Measurements from ENCODE around the gene ARL4C.

Gene ARL4C

GRCh38 chr2:234497594-234498235, 834 bp upstream of the ARL4C start:
- DNase-seq, result no peak

- DNase-seq, result no peak
Observed at GRCh38 chr2:234496055-234496834, 636 bp downstream of the ARL4C start.

DNA sequence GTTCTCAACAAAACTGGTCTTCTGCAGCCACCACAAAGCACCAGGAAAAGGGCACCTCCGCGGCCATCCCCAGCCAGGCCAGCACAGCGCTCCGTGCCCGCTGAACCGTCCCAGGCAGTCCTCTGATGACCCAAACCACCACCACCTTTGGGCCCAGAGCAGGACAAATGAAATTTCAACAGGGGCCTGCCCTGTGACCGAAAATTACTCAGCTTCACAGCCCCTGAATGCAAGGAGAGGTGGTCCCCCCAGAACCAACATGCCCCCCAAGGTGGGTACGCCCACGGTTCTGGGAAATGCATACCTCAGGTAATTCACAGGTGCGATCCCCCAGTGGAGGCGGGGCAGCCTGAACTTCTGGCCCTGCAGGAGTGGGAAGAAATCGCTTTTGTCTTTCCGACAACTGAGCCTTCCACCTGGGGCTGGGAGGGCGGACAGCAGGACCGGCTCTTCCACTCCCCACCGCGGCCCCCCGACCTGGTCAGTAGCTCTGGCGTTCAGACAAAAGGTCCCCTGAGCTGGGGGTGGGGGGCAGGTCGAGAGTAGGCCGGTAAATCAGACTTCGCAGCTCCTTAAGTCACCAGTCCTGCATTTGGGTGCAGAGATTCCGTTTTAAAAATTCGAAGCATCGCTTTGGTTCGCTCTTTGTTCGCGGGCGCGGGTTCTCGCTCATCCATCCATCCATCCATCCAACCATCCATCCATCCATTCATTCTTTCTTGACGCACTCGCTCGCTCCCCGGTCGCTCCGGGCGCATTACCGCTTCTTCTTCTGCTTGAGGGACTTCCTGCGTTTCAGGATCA, 1.4 kb downstream of the ARL4C start:
- DNase-seq, result no peak

DNA sequence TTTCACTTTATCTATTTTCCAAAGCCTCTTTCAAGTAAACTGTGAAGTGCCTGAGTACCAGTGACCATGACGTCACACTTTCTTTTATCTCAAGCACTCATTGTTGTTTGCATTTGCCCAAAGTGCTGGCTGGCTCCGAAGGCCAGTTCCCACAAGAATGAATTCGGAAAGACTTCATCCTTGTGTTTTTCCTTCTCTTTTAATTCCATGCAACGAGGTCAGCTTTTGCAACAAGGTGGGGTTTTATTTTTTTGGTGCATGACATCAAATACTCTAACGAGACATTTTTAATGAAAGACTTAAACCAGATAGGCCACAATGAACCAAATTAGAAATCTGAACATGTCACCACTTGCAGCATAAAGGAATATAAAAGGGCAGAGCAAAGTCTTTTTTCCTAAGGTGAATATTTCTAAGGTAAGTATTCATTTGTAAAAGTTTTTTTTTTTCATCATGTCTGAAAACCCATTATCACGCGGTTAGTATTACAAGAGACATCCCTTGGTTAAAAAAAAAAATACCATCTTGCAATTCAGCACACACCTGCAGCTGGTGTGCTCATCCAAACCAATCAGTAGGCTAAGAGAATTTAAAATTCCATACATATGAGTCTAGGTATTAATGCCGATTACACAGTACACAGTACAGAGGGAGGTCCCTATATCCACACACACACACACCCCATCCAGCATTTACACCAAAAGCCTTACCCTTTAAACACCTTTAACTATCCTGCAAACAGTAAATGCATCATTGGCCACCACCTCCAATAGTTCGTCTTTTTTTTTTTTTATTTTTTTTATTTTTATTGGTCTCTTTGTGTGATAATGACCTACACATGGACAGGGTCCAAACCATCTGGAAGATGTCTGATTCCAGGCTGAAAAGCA, 2.3 kb downstream of the ARL4C start:
- DNase-seq, result no peak

DNA sequence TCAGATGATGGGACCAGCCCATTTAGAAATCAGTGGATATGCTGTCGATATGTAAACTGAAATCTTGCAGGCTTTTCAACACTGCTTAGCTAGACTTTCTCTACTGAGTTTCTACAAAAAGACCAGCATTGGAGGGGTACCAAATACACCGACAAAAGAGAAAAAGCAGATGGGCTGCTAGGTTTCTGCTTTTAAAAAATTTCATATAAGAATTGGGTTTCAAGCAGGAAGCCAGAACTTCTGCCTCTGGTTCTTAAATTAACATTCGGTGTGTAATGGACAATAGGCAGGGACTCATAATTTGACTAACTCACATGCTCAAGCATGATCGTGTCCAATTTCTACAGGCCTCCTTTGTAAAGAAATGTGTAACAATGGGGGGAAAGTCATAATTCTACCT, 3.1 kb downstream of the ARL4C start:
- DNase-seq, result no peak

- DNase-seq, result no peak
Observed at GRCh38 chr2:234492717-234493485, 4.0 kb downstream of the ARL4C start.

GRCh38 chr2:234491897-234492296, 5.0 kb downstream of the ARL4C start:
- DNase-seq, result no peak

DNA sequence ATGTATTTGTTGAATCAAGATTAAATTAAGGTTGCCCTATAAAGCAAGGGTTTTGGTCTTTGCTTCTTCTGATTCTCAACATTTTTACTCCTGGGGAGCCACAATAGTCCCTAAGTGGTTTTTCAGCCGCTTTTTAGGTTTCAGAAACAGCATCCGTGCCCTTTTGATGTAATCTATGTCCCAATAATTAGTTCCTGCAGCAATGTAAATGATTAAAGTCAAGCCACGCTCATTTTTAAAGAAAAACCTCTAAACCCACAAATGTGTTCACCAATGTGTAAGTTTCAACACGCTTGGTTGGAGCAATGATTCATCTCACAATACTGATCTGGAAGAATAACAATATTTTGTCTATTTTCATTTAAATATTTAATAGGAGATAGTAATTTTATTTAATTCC, 5.6 kb downstream of the ARL4C start:
- DNase-seq, result no peak

- no peak for DNase-seq
Observed at GRCh38 chr2:234490271-234491091, 6.4 kb downstream of the ARL4C start.

GRCh38 chr2:234488913-234489451, 7.9 kb downstream of the ARL4C start:
- DNase-seq, result no peak

DNA sequence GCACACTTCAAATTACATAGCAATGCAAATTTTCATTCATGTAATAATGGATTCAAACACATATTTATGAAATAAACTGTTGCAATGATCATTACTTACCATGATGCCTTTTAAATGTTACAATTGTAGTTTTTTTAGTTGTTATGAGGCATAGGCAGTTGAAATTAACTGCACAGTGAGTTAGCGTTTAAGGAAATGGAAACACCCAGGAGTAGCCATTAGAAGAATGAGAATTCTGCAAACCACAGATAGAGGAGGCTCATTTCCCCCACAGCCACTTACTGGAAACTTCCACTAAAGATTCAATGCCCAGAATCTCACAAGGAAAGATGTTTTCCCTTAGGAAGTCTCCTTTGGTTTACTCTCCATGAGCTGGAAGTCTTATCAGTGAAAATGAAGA, 8.4 kb downstream of the ARL4C start:
- DNase-seq, result no peak

GRCh38 chr2:234487356-234487755, 9.5 kb downstream of the ARL4C start:
- no peak for DNase-seq

- DNase-seq, result no peak
Observed at GRCh38 chr2:234483568-234484251, 13.2 kb downstream of the ARL4C start.

DNA sequence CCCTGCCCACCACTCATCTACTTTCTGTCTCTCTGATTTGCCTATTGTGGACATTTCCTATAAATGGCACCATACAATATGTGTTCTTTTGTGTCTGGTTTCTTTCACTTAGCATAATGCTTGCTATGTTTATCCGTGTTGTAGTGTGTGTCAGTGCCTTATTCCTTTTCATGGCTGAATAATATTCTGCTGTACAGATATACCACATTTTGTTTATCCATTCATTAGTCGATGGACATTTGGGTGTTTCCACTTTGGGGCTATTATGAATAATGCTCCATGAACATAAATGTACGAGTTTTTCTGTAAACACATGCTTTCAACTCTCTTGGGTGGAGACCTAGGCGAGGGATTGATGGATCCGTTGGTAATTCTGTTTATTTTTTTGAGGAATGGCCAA, 15.6 kb downstream of the ARL4C start:
- DNase-seq, result no peak

DNA sequence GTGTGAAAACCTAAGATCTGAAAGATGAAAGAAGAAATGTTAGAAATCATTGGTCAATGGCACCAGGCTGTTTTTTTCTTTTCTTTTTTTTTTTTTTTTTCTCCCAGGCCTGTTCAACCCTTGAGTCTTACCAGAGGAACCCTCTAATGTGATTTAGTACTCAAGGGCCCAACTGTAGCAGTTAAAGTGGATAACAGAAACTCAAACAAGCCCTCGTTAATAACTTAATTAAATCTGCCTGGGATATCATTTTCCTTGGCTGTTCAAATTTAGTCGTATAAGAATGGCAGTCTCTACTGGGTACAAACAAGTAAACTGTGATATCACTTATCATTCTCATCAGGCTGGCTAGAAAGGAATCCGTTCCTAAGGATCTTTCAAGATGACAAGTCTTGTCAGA, 16.5 kb downstream of the ARL4C start:
- DNase-seq, result no peak

DNA sequence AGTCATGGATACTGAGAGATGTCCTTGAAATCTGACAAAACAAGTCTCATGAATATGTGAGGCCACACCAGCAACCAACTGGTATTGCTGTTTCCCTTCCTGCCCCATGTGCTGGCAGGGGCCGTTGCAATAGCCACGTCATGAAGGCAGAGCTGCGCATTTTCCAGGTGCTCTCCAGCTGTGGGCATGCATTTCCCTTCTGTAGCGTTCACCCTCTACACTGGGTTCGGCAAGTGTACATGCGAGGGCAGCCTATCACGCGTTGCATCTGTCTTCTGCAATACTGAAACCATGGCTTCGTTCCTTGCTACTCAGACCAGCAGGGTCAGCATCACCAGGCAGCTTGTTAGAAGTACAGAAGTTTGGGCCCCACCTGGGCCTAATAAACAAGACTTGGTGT, 17.4 kb downstream of the ARL4C start:
- DNase-seq, result no peak

- no peak for DNase-seq
Observed at GRCh38 chr2:234478121-234478858, 18.6 kb downstream of the ARL4C start.

GRCh38 chr2:234476766-234477165, 20.1 kb downstream of the ARL4C start:
- no peak for DNase-seq

DNA sequence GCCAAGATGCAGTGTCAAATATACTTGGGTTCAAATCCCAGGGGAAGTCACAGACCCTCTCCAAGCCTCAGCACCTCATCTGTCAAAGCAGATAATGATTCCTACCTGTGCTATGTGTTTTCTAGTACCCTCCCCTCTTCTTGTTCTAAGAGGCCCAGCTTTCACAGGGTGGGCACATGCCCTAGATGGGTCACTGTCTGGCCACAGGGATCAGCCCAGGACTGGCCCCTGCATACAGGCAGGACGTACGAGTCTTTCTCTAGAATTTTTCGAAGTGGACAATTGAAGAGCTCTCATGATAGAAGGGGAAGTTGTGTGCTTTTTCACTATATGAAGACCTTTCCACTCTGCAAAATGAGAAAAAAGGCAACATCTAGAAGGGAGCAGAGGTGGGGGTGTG, 22.2 kb downstream of the ARL4C start:
- DNase-seq, result no peak
